ENCODE results near the gene PIGP. TPM values are rescaled to one million over a fixed set of nuclear protein-coding genes. Genes with fewer than 3 reads are reported as not detected.

The PIGP gene
- total and polyA plus RNA-seq, 2 of the 13 experiments (the other 11 are each of a cell fraction or from before 2014, with no cell fraction given), result 14.8 to 33.4 TPM

DNA sequence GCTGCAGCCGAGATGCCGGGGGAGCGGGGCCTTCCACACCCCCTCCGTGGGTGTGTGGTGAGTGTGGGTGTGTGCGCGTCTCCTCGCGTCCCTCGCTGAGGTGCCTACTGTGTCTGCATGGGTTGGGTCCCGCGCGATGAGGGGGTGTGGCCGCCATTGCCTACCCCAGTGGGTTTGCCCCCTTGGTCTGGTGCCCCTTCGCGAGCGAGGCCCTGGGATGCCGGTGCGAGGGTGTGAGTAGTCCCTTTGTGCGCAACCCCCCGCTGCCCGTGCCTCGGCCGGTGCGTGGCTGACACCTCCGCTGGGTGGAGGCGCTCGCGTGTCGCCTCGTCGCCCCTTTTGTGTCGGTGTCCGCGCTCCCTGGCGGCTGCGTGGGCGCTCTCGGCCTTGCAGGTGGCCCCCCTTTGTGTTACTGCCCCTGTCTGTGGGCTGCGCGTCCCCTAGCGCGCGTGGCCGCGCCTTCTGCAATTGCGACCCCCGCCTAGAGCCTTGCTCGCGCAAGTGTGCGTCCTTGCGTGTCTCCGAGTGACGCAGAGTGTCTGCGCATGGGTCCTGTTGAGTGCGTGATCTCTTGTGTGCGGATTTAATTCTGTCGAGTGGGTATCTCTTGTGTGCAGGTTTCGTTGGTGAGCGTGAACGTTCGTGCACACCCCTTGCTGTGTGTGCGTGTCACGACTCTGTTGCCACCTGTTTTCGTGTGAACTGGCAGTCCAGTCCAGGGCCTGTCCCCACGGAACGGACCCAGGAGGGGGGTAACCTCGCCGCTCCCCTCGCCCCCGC is 736 bp upstream of the PIGP start (continued):
- TF ChIP-seq MBNL3 (CRISPR knock-in tag; conservative IDR thresholded peaks at IDR 0.05) (no peak), ZNF274 (CRISPR knock-in tag; IDR thresholded peaks at IDR 0.05) (peak; percentile 80; the same call in 1 of the 2 replicates), ZNF644 (CRISPR knock-in tag; IDR thresholded peaks at IDR 0.05; ENCODE audit: low read depth) (no peak), ISL2 (CRISPR knock-in tag; IDR thresholded peaks at IDR 0.05) (no peak), FOSL2 (CRISPR knock-in tag; IDR thresholded peaks at IDR 0.05) (peak; percentile 20), YEATS2 (CRISPR knock-in tag; IDR thresholded peaks at IDR 0.05; ENCODE audit: borderline replicate concordance) (no peak), MED1 (CRISPR knock-in tag; IDR thresholded peaks at IDR 0.05) (no peak; the same call in 1 of the 2 replicates), ZBTB7B (CRISPR knock-in tag; IDR thresholded peaks at IDR 0.05) (peak; percentile 65; the same call in 1 of the 2 replicates), TBP (CRISPR knock-in tag; IDR thresholded peaks at IDR 0.05) (no peak), KLF13 (CRISPR knock-in tag; IDR thresholded peaks at IDR 0.05) (0 out of 2 replicates have a peak, but pooled peaks have one; percentile 60), ZNF230 (CRISPR knock-in tag; IDR thresholded peaks at IDR 0.05) (no peak), ZSCAN12 (CRISPR knock-in tag; IDR thresholded peaks at IDR 0.05) (no peak), ZNF713 (CRISPR knock-in tag; IDR thresholded peaks at IDR 0.05) (no peak), SP1 (IDR thresholded peaks at IDR 0.05) (no peak), SP1 (CRISPR knock-in tag; IDR thresholded peaks at IDR 0.05) (no peak), U2AF1 (optimal IDR thresholded peaks at IDR 0.05; ENCODE audit: low read depth, low read length) (no peak), NFKB2 (CRISPR knock-in tag; IDR thresholded peaks at IDR 0.05; ENCODE audit: borderline replicate concordance) (0 out of 2 replicates have a peak, but pooled peaks have one; percentile 22), ZNF510 (CRISPR knock-in tag; IDR thresholded peaks at IDR 0.05; ENCODE audit: low read depth) (peak; percentile 62; the same call in 1 of the 2 replicates), RORA (CRISPR knock-in tag; IDR thresholded peaks at IDR 0.05) (no peak), TCF12 (IDR thresholded peaks at IDR 0.05) (no peak), TCF12 (CRISPR knock-in tag; IDR thresholded peaks at IDR 0.05) (no peak), RAD21 (CRISPR knock-in tag; IDR thresholded peaks at IDR 0.05) (no peak), PTBP1 (IDR thresholded peaks at IDR 0.05; ENCODE audit: low read depth, low read length, poor library complexity, severe bottlenecking) (no peak)
- TF ChIP-seq, protein P1, sequence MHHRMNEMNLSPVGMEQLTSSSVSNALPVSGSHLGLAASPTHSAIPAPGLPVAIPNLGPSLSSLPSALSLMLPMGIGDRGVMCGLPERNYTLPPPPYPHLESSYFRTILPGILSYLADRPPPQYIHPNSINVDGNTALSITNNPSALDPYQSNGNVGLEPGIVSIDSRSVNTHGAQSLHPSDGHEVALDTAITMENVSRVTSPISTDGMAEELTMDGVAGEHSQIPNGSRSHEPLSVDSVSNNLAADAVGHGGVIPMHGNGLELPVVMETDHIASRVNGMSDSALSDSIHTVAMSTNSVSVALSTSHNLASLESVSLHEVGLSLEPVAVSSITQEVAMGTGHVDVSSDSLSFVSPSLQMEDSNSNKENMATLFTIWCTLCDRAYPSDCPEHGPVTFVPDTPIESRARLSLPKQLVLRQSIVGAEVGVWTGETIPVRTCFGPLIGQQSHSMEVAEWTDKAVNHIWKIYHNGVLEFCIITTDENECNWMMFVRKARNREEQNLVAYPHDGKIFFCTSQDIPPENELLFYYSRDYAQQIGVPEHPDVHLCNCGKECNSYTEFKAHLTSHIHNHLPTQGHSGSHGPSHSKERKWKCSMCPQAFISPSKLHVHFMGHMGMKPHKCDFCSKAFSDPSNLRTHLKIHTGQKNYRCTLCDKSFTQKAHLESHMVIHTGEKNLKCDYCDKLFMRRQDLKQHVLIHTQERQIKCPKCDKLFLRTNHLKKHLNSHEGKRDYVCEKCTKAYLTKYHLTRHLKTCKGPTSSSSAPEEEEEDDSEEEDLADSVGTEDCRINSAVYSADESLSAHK (CRISPR knock-in tag; IDR thresholded peaks at IDR 0.05; ENCODE audit: borderline replicate concordance), result no peak
- TF ChIP-seq, protein P2, sequence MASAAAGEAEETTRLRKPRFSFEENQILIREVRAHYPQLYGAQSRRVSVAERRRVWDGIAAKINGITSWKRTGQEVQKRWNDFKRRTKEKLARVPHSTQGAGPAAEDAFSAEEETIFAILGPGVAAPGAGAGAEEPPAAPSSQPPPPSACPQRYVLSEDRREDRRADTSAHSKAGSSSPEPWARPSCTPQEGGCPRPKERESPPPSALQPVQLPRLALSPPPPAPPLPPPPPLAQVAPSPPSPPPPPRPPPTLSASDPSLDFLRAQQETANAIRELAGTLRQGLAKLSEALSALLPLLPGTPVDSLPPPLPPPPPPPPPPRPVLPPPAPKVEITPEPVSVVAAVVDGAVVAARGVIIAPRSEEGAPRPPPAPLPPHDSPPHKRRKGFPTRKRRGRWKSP (CRISPR knock-in tag; IDR thresholded peaks at IDR 0.05), result 0 out of 2 replicates have a peak, but pooled peaks have one; percentile 16
- TF ChIP-seq, protein P3, sequence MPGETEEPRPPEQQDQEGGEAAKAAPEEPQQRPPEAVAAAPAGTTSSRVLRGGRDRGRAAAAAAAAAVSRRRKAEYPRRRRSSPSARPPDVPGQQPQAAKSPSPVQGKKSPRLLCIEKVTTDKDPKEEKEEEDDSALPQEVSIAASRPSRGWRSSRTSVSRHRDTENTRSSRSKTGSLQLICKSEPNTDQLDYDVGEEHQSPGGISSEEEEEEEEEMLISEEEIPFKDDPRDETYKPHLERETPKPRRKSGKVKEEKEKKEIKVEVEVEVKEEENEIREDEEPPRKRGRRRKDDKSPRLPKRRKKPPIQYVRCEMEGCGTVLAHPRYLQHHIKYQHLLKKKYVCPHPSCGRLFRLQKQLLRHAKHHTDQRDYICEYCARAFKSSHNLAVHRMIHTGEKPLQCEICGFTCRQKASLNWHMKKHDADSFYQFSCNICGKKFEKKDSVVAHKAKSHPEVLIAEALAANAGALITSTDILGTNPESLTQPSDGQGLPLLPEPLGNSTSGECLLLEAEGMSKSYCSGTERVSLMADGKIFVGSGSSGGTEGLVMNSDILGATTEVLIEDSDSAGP (CRISPR knock-in tag; IDR thresholded peaks at IDR 0.05; ENCODE audit: borderline replicate concordance), result no peak
- TF ChIP-seq, protein P4, sequence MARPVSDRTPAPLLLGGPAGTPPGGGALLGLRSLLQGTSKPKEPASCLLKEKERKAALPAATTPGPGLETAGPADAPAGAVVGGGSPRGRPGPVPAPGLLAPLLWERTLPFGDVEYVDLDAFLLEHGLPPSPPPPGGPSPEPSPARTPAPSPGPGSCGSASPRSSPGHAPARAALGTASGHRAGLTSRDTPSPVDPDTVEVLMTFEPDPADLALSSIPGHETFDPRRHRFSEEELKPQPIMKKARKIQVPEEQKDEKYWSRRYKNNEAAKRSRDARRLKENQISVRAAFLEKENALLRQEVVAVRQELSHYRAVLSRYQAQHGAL (CRISPR knock-in tag; IDR thresholded peaks at IDR 0.05; ENCODE audit: not compliant biosample characterization), result no peak
